Stimulated activated CD4-positive, alpha-beta T cell treated with anti-CD3 and anti-CD28 coated beads, Interleukin-12 subunit alpha, Interleukin-12 subunit beta, amount 100 ng/mL, for 4 hours (primary cell): Measurements from ENCODE around the gene STAM.

ENCODE experiments used
- DNase-seq: peaks from one replicate; pipeline ENCODE4 v3.0.0-alpha.2; 2020

Gene STAM

DNA sequence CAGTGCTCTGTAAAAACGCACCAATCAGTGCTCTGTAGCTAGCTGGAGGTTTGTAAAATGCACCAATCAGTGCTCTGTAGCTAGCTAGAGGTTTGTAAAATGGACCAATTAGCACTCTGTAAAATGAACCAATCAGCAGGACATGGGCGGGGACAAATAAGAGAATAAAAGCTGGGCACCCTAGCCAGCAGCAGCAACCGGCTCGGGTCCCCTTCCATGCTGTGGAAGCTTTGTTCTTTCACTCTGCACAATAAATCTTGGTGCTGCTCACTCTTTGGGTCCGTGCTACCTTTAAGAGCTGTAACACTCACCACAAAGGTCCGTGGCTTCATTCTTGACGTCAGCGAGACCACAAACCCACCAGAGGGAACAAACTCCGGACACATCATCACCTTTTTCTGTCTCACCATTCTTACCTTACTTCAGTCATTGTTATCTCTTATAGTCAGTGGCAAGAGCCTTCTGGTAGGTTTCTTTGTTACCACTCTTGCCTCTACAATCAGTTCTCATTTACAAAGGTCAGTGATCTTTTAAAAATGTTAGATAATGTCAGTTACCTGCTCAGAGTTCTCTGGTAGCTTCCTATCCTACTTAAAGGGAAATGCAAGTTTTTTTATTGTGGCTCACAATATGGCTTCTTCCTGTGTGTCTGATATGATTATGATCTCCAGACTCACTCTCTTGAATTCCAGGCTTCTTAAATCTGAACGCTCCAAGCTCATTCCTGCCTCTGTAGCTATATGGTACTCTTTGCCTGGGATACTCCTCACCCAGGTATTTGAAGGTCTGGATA is 4.5 kb downstream of the STAM start:
- no peak for DNase-seq

DNA sequence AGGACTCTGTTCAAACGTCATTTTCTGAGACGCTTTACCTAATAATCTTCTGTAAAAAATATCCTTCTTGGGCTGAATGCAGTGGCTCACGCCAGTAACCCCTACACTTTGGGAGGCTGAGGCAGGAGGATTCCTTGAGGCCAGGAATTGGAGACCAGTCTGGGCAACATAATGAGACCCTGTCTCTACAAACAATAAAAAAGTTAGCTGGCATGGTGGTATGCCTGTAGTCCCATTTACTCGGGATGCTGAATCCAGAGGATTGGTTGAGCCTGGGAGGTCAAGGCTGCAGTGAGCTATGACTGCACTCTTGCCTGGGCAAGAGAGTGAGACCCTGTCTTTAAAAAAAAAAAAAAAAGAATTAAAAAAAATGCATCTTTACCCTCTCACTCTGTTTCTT is 5.1 kb downstream of the STAM start:
- DNase-seq: no peak

DNA sequence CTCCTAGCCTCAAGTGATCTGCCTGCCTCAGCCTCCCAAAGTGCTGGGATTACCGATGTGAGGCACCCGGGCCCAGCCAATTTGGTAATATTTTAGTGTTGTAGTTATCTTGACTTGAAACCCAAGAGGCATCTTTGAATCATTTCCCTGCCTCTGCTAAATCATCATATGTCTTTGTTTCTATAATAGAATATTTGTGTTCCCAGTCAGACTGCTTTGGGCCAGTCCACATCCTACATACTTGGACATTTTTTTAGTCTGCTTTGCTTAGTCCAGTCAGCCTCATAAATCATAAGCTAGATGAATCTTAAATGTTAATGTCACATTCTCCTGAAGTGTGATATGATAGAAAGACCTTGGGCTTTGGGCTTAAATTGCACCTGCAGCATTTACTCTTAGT is 5.9 kb downstream of the STAM start:
- no peak for DNase-seq

DNA sequence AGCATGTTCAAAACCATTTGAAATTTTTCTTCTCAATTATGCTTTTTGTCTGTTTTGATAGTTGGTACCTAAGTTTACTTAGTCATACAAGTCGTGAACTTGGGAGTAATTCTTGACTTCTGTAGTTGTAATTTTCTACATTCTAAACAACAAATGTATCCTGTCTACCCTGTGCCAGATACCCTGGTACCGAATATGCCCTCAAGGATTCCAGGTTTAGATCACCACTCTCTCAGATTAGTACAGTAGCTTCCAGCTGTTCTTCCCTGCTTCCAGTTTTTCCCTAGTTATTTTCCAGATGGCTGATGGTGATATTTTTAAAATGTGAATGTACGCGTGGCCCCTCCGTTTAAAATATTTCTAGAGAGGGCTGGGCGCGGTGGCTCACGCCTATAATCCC is 6.5 kb downstream of the STAM start:
- DNase-seq: no peak

DNA sequence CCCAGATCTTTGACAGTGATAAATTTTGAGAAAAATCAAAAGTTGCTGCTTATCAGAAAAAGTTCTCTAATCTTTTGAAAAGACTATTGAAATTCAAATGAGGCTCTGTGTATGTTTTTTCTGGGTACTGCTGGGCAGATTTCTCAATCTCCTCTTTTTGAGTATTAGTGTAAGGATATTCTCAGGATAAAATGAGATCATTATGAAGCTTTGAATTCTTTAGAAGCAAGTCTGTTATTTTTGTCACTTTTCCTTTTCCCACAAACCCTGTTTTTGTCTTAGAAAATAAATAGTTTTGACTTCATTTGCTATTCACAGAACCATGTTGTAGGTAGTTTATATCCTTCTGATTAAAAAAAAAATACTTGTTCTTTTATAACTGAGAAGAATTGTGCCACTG is 7.9 kb downstream of the STAM start:
- DNase-seq: no peak

DNA sequence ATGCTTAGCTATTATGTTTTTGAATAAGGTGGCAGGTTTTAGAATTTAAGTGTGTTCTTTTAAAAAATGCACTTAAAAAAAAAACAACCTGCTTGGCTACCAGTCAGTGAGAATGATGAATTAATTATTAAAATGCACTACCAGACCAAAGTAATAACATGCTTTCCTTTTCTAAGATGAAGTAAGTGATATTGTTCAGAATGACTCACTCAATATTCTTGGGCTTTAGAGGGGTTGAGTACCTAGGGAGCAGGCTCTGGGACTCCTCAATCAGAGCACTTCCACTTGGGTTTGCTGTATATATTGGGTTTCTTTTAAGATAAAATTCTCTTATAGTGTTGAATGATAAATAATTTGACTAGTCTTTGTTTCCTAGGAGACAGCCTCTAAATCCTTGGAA is 8.6 kb downstream of the STAM start:
- no peak for DNase-seq

DNA sequence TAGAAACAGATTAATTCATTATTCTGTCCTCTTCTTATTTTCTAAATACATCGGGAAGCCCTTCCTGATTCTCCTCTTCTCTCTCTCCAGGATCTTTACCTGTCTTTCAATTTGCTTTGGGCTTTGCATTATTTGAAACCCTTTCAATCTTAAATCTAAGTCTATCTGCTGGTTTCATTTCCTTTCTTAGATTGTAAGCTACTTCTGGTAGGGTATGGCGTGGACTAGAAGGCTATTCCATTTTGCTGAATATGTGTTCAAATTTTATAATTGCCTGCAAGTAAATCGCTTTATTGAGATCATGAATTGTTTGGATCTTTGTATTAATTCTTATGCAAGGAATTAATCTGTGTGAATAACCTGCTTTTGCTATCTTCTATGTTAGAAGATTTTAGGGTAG is 11.1 kb downstream of the STAM start:
- DNase-seq: no peak

DNA sequence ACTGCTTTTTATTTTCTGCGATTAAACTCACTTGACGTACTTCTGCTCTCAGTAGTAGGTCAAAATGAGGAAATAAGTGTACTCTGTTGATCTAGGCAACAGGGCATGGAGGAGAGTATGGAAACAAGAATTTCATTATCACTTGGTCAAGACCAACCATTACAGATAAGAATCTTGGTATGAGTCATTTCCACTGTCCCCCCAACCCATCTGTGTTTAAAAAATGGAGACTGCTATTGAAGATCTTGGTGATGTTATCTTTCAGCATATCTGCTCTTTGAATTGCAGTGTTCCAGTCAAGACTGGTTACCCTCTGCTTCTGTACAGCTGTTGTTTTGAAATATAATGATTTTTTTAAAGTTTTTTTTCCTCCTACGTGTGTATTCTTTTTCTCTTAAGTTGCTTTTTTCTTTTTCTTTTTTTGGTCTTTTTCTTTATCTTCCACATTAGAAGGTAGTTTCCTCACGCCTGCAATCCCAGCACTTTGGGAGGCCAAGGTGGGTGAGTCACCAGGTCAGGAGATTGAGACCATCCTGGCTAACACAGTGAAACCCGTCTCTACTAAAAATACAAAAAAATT is 11.7 kb downstream of the STAM start:
- DNase-seq: no peak

DNA sequence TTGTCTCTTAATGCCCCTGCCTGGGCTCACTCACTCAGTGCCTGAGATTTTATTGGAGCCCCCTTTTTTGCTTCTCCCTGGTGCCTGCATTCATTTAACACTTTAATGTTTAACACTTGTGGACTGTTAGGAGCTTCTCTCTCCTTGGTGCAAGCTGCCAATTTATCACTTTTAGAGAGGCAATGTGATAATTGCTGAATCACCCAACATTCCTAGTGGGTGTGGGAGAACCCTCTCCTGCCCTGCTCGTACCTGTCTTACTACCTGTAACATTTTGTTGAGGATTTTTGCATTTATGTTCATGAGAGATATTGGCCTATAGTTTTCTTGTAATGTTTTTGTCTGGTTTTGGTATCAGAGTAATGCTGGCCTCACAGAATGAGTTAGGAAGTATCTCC is 13.2 kb downstream of the STAM start:
- no peak for DNase-seq

DNA sequence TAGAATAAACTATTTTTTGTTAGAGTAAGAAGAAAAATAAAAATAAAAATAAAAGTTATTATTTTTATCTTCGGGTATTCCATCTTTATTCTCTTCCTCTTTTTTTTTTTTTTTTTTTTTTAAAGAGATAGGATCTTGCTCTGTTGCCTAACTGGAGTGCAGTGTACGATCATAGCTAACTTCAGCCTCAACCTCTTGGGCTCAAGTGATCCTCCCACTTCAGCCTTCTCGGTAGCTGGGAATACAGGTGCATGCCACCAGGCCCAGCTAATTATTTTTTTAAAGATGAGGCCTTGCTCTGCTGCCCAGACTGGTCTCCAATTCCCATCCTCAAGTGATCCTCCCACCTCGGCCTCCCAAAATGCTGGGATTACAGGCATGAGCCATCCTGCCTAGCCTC is 15.4 kb downstream of the STAM start:
- DNase-seq: no peak

DNA sequence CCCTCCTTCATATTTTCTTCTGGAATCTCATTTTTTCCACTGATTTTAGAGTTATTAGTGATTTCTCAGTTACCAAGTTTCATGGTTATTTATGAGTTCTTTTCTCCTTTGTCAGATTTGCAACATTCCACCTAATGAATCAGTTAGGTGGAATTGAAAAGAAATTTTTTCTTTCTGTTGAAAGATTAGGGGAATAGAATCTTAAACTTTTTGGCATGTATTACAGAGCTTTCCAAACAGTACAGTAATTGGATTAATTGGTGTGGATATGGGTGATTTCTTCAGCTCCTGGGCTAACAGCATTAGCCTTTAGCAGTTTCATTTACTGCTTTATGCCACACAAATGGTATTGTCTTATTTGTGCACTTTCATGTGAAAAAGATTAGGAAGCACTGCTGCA is 17.0 kb downstream of the STAM start:
- no peak for DNase-seq

DNA sequence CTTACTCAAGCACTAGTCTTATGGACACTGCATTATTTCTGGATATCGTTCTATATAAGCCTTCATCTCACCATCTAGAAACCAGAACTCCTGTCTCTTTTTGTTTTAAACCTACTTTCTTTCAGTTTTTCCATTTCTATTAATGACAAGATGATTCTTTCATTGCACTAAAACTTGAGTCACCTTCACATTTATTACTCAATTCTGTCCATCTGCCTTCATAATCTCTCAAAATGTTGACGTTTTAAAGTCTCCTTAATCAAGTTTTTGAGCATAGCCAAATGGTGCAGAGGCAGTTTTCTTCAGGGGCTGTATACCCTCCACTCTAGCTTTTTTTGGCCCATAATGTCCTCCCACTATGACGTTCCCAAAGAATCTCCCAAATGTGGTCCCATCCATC is 17.6 kb downstream of the STAM start:
- no peak for DNase-seq

DNA sequence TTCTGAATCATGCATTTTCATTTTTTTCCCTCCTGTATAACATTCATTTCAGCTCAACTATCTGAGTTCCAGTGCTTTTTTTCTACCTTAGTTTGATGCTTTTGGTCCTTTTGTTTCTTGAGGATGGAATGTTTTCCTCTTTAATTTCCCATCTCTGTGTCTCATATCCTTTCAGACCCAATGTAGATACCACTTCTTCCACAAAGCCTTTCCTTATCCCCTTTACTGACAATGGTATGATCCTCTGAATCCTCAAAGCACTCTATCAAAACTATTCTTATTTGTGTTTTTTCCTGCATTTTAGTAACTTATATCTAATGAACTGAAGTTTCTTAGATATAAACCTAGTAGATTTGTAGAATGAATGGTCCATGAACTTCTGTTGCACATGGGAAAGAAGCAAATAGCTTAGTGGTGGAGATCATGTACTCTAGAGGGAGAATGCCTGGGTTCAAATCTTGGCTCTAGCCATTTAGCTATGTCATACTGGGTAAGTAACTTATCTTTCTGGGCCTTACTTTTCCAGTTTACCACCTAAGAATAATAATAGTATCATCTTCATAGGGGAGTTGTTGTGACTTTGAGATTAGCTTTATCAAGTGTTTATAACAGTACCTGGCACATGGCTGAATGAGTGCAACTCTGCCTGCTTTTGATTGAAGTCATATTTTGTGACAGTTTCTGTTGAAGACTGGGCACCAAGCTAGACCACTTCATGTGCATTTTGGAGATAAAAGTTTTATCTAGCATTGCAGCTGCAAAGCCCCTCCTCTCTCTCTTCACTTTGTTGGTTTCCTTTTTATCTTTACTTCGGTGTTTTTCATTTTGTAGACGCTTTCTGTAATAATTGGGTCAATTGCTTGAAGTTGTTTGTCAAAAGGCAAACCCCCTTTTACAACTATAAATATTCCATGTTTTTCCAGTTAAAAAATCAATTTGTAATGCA is 18.5 kb downstream of the STAM start:
- no peak for DNase-seq

DNA sequence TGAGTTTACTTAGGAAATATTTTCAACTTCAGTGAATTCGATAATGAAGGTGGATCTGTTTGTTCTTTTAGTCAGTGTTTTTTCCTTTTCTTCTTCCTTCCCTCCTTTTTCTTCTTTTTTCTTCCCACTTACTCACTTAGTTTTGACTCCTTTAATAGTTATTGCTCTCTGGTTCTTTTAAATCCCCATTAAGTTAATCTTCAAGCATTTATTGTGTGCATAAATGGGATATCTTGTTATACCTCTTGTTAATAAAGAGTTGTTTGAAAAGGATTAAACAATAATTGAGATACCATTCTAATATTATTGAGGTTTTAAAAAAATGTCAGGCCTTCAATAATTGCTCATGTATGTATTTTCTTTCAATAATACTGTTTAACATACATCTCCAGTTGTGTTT is 19.5 kb downstream of the STAM start:
- DNase-seq: no peak

DNA sequence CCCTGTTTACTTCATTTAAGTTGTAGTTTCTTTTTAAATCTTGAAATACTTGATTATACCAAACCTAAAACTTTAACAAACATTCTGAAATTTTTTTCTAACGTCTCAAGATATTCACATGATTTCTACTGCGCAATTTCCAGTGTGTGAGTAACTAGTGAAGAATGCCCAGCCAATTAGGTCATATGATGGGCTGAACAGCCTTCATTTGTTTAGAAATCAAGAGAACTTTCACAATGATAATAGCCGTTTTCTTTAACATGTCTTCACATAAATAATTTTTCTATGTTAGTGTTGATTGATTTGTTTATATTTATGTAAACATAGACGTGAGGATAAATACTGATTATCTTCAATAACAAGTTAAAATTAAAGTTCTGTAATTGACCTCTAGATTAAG is 21.8 kb downstream of the STAM start:
- no peak for DNase-seq

DNA sequence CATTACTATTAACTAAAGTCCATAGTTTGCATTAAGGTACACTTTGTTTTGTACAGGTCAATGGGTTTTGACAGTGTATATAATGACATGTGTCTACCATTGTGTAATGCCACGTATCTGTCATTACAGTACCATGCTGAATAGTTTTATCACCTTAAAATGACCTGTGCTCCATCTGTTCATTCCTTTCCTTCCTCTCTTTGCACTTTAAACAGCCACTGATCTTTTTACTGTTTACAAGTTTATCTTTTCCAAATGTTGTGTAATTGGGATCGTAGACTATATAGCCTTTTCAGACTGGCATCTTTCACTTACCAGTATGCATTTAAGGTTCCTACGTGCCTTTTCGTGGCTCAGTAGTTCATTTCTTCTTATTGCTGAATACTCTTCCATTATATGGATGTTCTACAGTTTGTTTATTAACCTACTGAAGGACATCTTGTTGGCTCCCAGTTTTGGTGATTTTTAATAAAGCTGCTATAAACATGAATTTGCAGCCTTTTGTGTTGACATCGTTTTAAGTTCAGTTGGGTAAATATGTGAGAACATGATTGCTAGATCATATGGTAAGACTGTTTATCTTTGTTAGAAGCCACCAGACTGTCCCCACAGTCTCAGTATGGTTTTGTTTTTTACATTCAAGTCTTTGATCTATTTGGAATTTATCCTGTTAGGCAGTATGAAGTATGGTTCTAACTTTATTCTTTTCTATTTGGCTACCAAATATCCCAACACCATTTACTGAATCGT is 24.7 kb downstream of the STAM start:
- no peak for DNase-seq

DNA sequence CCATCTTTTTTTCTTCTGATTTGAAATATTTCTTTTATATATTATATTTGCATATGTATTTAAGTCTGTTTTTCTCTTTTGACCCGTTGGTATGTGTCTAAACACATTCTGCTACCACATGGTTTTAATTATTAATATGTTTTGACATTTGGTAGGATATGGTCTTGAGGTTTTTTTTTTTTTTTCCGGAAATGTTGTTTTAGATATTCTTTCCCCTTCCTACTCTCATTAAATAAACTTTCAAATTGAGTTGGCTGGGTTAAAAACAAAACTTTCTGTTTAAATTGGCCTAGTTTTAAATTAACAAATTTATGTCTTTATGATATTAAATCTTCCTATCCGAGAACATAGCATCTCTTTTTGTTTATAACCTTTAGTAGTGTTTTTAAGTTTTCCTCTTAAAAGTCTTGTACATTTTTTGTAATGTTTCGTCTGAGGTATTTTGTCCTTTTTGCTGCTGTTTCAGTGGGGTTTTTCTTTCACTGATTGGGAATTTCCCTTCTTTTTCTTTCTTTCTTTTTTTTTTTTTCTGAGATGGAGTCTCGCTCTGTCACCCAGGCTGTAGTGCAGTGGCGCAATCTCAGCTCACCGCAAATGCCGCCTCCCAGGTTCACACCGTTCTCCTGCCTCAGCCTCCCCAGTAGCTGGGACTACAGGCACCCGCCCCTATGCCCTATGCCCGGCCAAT is 25.4 kb downstream of the STAM start:
- DNase-seq: peak; percentile 31

DNA sequence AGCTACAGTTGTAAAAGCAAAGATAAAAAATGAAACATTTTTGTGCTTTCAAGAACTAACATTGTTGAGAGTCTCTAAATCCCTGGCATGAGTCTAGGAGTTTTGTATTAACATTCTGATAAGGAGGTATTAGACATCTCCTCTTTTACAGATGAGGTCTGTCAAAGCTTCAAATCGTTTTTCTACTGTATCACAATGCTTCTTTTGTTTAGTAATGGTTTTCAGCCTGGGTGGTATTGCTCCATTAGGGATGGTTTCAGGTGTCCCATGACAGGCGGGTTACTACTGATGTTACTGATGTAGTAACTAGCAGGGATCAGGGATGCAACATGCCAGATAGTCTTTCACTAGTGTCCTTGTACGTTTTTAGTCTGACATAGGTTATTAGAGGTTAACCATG is 27.4 kb downstream of the STAM start:
- DNase-seq: no peak

DNA sequence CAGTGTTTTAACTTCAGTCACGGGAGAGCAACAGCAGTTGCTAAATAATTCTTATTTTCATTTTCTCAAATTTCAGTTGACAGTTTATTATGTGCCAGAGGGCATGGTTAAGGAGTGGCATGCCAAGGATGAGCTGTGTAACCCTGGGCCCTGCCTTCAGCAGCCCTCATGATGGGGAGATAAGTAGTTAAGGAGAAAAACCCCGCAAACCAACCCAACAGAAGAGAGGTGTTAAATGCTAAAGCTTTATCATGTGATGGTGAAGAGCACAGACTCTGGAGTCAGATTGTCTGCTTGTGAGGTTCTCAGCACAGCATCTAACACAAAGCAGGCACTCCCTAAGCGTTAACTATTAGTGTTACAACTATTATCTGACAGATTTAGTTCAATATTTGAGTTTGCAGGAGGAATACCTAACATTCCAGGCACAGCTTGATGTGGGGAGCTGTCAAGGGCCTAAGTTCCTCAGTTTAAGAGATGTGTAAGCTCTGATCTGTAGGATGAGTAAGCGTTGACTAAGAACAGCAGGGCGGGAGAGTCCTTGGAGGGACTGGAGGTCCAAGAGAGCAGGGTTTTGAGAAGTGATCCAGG is 29.6 kb downstream of the STAM start:
- DNase-seq: no peak

DNA sequence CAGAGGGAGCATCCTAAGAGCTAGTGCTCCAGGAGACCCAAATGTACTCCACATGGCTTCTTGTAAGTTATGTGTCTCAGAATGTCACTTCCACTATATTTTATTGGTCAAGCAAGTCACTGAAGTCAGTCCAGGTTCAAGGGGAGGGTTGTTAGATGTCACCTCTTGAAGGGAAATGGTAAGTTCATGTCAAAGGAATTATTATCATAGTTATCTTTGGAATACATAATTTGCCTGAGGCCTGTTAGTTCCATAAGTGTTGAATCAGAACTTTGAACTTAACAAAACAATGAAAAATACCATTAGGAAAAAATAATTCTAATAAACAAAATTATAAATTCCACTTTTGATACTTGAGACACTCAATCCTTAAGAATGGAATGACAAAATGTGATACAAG is 30.6 kb downstream of the STAM start:
- no peak for DNase-seq

DNA sequence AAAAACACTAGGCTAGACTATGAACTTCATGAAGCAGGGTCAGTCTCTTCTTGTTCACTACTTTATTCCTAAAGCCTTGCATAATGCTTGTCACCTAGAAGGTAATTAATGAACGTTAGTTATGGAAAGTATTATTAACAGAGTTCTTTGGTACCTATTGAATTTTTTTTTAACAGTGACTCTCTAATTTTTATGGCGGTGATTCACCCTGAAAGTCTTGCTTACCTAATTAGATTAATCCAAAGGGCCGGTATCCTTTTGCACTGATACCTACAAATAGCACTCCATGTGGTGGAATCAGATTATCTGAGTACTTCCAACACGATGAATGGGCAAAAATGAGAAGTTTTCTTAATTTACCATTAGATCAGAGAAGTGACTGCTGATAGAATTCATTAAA is 31.7 kb downstream of the STAM start:
- no peak for DNase-seq

DNA sequence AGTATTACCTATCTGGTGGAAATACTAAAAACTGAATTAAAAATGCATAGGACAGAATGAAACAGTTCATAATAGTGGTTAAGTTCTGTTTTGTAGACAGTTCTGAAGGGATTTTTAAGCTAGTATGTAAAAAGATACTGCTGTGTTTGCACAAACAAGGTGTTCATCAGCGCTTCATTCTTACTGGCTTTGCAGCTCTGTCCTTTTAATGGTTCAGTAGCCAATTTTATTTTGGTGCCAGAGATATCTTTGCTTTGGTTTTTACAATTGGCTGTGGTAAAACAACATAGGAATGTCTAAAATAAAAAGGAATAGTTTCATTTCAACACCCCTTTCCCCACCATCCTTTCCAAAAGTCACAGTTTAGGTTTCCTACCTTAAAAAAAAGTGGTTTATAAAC is 33.0 kb downstream of the STAM start:
- DNase-seq: no peak
